ENCODE measurements around the gene STEAP1B.

STEAP1B gene

DNA sequence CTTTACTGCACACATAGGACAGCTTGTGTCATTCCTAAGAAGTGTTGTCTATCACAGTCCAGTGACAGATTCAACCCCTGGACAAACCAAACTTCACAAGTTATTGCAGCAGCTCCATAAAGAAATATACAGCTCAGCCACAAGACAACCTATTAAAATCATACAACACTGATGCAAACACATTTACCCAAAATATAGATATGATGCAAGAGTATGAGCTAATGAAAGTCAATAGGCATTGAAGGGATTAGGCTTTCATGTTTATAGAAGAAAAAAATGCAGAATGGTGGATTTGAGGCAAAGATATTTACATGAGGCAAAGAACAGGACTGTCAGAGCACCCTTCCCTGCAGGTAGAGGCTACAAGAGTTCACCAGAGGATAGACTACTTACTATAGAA, 128.1 kb downstream of the STEAP1B start:
- no peak for DNase-seq (ENCODE audit: low read depth, low spot score)

Measured in activated naive CD8-positive, alpha-beta T cell treated with anti-CD3 and anti-CD28 coated beads, Interleukin-2, amount 50 U/mL, for 16 hours (primary cell).